Erythroblast (primary cell): ENCODE data around the gene USP1.

Experiments
- DNase-seq, 2 experiments: peaks; one replicate each; lab custom pipeline; 2025; lab: John Stamatoyannopoulos, UW
- GATA1 ChIP-seq: IDR thresholded peaks from 2 replicates; pipeline ENCODE4 v1.6.1; 2011; ENCODE audit warnings: low read depth, mild to moderate bottlenecking, control low read depth, low read length, moderate library complexity
- POLR2A ChIP-seq: IDR thresholded peaks from 2 replicates; pipeline ENCODE4 v1.6.1; 2011; ENCODE audit warnings: mild to moderate bottlenecking, low read length

USP1 gene

DNA sequence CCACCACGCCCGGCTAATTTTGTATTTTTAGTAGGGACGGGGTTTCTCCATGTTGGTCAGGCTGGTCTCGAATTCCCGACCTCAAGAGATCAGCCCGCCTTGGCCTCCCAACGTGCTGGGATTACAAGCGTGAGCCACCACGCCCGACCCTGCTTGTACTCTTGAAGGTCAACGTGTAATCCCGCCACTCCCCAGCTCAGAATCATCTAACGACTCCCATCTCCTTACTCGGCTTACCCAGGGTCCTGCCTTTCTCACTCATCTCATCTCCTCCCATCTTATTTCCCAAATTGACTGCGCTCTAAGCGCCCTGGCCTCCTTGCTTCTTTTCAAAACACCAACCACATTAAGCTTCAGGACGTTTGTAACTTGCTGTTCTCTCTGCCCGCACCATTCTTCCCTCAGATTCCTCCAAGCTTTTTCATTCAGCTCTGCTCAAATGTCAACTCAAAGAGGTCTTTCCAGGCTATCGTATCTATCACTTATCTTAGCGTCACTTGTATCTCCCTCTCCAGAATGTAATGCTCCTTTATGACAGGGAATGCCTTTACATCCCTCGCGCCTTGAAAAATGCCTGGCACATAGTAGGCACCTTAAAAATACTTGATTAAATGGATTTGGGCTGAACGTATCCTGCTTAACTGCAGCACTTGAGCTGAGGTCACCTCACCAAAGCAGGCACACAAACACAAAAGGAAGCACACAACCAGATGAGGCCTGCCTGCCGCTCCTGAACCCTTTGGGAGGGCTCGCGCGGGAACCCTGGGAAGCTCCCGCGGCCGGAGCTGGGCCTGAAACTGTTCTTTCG, 1.4 kb upstream of the USP1 start:
- TF ChIP-seq GATA1 = no peak
- no peak for TF ChIP-seq POLR2A
- peak in 1 of 2 experiments; percentile 45 for DNase-seq

DNA sequence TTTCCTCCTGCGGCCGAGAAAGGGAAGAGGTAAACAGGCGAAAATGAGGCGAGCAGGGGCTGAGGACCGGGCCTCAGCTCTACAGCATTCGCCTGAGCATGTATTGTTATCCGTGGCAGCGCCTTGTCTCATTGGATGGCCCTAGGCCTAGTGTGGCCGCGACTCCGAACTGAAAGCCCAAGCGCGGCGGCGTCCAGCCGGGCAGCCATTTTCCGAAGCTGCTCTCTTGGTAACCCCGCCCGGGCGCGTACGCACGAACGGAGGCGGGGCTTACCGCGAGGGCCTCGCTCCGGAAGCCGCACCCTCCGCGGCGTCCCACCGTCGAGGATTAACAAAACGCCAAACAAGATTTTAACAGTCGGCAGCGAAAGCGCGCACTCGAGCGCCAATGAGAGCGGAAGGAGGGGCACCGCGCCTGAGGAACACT, 797 bp upstream of the USP1 start:
- TF ChIP-seq GATA1 (no peak), POLR2A (peak; percentile 98)
- DNase-seq = peak in 1 of 2 experiments; percentile 100

- peak; percentile 70 to 80 for DNase-seq
- no peak for TF ChIP-seq GATA1
- TF ChIP-seq POLR2A = no peak
Measured at GRCh38 chr1:62437273-62437940, 558 bp downstream of the USP1 start.

GRCh38 chr1:62438163-62438562, 1.3 kb downstream of the USP1 start:
- TF ChIP-seq POLR2A (no peak), GATA1 (no peak)
- DNase-seq = peak; percentile 53 to 59

DNA sequence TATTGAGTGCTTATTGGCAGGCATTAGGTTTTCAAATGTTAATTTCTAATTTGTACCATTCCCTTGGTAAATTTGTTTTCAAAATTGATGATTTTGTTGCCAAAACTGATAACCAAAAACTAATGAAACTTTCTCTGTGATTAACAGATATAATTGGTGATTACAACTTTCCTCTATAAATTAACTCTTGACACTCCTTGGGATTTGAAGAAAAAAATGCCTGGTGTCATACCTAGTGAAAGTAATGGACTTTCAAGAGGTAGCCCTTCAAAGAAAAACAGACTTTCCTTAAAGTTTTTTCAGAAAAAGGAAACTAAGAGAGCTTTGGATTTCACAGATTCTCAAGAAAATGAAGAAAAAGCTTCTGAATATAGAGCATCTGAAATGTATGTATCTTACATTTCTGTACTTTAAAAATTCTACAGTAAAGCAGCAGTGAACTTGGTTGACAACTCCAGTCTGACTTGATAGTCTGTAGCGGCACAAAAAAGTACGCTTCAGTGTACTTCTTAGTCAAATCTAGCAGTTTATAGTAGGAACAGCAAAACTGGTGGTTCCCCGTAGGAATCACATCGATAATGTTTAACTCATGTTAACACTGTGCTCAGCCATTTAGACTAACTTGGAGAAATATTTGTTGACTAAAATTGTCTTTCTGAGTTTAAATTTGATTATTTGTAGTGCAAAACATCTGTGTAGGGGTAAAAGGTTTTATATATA, 3.0 kb downstream of the USP1 start:
- no peak for TF ChIP-seq GATA1
- TF ChIP-seq POLR2A = no peak
- peak; percentile 11 to 16 for DNase-seq

DNA sequence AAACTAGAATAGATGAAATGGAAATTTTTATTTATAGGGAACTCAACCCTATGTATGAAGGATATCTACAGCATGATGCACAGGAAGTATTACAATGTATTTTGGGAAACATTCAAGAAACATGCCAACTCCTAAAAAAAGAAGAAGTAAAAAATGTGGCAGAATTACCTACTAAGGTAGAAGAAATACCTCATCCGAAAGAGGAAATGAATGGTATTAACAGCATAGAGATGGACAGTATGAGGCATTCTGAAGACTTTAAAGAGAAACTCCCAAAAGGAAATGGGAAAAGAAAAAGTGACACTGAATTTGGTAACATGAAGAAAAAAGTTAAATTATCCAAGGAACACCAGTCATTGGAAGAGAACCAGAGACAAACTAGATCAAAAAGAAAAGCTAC, 7.9 kb downstream of the USP1 start:
- TF ChIP-seq GATA1 = no peak
- no peak for TF ChIP-seq POLR2A
- no peak for DNase-seq

DNA sequence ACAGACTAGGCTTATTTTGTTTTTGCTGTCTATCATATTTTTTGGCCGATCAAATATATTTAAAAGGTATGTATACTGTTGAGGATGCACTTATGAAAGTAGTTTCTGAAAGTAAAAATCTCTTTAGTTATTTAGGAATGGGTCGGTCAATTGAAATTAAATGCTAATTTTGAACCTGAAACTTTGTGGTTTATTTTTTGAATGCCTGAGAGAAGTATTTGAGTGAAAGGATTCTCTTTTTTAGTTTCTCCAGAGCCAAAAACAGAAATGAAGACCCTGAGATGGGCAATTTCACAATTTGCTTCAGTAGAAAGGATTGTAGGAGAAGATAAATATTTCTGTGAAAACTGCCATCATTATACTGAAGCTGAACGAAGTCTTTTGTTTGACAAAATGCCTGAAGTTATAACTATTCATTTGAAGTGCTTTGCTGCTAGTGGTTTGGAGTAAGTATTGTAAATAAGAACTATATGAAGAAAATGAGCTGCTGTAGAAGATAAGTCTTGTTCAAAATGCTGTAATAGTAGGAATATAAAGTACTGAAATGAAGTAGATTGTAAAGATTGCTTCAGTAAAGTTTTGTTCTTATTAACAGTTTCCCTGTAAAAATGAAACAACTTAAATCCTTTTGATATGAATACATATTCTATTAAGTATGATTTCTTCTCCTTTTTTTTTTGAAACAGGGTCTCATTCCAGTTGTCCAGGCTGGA, 11.5 kb downstream of the USP1 start:
- no peak for DNase-seq
- TF ChIP-seq GATA1 (no peak), POLR2A (no peak)

- TF ChIP-seq GATA1 = no peak
- TF ChIP-seq POLR2A = no peak
- no peak for DNase-seq
Measured at GRCh38 chr1:62450301-62450700, 13.5 kb downstream of the USP1 start.

DNA sequence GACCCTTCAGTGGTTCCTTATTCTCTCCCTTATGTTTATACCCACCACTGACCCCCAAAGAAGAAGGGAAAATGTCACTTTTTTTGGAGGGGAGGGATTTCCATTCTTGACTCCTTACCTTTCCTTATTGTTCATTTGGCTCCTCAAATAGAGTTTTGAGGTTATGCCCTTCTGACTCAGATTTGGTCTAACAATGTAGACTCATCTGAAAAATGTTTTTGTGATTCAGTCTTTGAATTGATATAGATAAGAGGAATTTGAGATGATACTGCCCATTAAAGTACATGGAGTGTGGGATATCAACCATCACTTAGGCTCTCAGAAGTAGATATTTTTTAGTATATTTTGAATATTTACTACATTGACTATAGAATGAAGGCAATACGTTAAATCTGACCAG, 16.1 kb downstream of the USP1 start:
- DNase-seq = no peak
- TF ChIP-seq POLR2A = no peak
- no peak for TF ChIP-seq GATA1

- peak in 1 of 2 experiments; percentile 5 for DNase-seq
- TF ChIP-seq POLR2A (no peak), GATA1 (no peak)
Measured at GRCh38 chr1:62457955-62458354, 21.1 kb downstream of the USP1 start.

- no peak for DNase-seq
- TF ChIP-seq GATA1 (no peak), POLR2A (no peak)
Measured at GRCh38 chr1:62462370-62462769, 25.5 kb downstream of the USP1 start.

DNA sequence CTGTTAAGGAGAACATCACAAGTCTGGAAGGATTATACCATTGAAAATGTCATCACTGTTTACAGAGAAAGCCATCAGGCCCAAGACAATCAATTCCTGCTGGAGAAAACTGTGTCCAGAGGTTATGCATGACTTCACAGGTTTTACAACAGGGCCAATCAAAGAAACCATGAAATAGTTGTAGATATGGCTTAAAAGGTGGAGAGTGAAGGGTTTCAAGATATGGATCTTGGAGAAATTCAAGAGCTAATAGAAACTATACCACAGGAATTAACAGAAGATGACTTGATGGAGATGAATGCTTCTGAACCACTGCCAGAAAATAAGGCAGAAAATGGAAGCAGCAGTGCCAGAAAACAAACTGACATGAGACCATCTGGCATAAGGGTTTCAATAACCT, 30.2 kb downstream of the USP1 start:
- no peak for DNase-seq
- TF ChIP-seq POLR2A = no peak
- TF ChIP-seq GATA1 = no peak

DNA sequence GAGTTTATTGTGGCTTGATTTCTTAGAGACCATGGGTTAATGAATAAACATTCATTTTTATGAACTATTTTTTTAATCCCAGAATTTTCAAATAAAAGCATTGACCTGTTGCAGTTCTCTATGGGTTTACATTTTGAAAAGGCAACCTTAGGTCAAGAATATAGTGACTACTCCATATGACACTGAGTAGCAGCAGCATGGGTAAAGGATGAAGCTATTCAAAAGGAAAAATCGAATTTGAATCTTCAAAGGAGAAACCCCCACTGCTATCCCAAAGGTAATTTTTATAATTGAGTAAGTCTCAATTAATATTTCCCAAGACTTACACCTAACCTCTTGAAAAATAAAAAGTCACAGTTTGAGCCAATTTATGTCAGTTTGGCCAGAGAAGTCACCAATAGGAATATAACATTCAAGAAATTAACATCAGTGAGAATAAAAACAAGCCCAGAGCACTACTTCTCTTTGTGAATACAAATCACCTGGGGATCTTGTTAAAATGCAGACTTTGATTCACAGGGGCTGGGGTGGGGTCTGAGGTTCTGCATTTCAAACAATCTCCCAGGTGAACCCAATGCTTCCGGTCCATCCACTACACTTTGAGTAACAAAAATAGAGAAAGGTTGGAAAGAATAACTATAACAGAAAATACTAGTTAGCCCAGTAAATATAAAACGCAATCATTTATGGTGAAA, 39.8 kb downstream of the USP1 start:
- TF ChIP-seq GATA1 = no peak
- no peak for TF ChIP-seq POLR2A

DNA sequence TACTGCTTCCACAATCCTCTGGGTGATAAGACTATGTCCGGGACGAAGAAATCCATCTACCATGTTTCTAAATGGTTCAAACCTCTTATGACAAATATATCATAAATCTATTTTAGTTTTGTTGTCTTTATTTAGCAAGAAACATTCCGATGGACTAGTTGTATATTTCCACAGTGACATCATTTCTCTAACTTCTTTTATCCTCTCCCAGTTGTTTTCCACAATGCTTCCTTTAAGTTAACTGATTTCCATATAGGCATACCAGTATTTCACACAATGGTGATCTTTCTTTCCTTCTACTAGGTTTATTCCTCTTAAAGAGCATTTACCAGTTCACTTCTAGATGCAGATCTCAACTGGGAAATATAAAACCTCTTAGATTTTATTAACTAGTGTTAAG, 44.8 kb downstream of the USP1 start:
- no peak for DNase-seq
- TF ChIP-seq POLR2A = no peak
- TF ChIP-seq GATA1 = no peak

More for the DNA sequence above, 39.8 kb downstream of the USP1 start:
- DNase-seq = no peak
